Measurements from ENCODE around the gene NCBP3. TPM values are rescaled to one million over a fixed set of nuclear protein-coding genes. Genes with fewer than 3 reads are reported as not detected.
"Not testable (repeated sequence)": the region's sequence is repeated elsewhere in the genome, so short reads cannot be mapped to it uniquely, and the experiment has no call there.

The NCBP3 gene
- total RNA-seq, 1 donor from 2014 or later: 39.0 TPM

DNA sequence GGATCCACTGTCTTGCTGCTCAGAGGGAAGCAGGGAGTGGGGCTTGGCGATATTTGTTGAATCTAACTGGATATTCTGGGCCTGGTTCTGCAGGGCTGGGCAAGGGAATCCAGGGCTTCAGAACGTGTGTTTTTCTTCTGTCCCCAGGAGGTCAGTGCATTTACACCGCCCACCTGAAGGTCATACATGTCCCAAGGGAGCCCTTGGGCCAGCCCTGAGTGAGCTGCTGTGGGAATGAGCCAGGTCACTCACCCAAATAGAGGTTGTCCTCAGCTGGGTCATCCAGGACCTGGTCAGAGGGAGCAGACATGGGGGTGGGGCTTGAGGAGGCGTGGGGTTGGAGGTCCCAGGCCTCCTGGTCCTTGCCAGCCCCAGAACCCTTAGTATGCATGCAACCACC, 36.2 kb upstream of the NCBP3 start:
- DNase-seq (ENCODE audit: low spot score): no peak

DNA sequence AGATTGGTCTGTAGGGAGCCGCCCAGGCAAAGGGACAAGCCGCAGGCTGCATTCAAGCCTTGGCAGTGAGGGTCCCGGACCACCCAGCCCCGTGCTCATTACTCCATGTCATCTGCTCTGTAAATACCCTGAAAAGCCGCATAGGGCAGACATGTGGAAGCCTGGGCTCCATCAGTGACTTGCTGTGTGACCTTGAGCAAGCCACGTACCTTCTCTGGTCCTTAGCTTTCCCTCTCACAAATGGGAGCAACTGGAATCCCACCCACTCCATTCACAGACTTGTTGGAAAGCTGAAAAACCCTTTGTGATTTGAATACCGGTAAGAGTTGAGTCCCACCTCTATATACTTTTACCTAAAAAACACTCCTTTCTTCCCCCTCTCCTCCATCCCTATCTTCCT, 34.9 kb upstream of the NCBP3 start:
- DNase-seq (ENCODE audit: low spot score): no peak

DNA sequence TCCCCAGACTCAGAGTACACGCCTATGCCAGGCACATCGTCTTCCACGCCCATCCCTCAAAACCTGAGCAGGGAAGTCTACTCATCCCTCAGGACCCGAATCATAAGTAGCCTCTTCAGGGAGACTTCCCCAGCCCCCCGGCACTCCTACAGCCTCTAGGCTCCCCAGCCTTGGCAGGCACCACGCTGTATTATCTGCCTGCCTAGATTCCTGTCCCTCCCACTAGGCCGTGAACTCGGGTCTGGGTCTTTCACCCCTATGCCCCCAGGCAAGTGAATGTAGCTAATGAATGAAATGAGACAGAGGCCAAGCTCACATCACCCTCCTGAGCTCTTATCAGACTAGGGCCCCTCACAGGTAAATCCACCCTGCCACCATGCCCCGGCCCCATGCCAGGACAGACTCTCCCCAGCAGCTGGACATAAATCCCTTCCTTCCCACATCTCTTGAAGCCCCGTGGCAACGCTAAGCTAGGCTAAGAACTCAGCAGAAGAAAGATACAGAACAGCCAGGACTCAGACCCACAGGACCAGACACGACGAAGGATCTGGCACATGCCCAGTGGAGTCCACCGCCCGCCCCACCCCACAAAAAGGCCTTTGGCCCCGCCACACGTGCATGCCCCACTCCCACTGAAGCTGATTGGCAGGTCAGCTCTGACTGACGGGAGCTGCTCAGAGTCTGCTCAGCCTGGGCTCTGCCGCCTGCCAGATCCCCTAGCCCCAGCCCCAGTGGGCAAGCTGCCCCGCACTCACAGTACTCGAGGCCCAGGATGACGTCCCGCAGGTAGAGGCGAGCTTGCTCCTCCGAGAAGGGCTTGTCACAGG, 33.8 kb upstream of the NCBP3 start:
- DNase-seq (ENCODE audit: low spot score): no peak

DNA sequence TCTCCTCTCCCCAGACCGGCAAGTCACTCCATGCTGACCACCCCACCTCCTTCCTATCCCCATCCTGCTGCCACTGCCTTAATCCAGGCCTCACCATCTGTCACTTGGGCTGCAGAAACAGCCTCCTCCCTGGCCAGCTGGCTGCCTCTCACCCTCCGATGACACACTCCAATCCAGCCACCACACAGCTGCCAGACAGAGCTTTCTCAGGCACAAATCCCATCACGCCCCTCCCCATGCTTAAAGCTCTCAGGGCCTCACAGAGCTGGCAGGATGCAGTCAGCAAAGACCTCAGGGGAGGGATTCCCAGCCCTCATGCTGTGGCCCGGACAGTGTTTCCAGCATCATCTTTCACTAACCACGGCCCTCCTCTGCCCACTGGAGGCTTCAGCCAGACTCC, 33.1 kb upstream of the NCBP3 start:
- DNase-seq (ENCODE audit: low spot score): no peak

DNA sequence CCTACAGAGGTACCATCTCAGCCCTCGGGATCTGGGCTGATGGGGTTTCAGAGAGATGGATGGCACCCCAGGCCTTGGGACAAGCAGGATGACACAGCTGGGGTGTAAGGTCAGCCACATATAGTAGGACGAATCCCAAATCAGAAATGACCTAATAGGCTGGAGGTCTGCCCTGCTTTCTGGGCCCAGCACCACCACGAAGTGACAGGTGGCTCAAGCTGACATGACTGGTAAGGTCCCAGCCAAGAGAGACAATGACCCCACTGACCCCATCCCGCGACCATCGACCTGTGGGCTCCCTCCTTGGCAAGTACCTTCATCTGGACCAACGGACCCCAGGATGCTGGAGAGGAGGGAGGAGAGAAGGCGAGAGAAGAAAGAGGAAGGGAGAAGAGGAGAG, 31.2 kb upstream of the NCBP3 start:
- no peak for DNase-seq (ENCODE audit: low spot score)

DNA sequence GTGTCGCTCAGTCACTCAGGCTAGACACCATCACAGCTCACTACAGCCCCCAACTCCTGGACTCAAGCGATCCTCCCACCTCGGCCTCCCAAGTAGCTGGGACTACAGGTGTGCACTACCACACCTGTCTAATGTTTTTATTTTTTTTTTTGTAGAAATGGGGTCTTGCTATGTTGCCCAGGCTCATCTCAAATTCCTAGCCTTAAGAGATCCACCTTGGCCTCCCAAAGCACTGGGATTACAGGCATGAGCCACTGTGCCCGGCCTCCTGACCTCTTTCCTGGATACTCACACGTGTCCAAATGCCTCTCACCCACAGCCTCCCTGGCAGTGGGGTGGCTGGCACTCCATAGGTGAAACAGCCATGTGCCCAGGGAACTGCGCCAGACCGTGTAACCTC, 29.3 kb upstream of the NCBP3 start:
- no peak for DNase-seq (ENCODE audit: low spot score)

DNA sequence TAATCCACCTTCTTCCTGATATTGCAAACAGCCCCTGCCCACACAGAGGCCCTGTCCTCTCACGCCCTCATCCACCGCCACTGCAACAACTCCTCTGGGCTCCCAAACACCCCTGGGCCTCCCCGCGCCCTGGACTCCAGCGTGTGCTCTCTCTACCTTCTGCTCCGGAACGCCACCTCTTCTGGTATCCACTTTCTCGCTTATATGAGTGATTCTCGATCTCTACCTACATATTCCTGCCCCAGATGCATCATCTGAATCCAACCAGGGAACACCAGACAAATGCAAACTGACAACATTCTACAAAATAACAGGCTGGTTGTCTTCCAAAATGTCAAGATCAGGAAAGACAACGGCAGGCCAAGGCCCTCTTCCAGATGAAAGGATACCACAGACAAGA, 27.8 kb upstream of the NCBP3 start:
- DNase-seq (ENCODE audit: low spot score): no peak

DNA sequence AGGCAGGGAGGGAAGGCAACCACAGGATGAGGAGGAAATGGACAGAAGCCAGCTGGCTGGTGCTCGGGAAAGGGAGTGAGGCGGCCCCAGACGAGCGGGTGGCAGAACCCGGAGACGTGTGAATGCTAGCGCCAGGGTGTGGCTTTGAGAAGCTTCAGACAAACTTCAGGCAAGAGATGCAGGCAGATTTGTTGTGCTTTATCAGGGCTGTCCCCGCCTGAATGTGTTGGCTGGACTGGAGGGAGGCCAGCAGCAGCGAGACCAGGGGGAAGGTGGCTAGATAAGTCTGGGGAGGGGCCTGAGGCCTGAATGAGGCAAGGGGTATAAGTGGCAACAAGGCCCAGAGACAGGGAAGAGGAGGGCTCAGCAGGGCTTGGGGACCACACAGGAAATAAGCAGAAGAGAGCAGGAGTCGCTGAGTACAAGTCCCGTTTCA, 24.8 kb upstream of the NCBP3 start:
- peak; percentile 58 for DNase-seq (ENCODE audit: low spot score)

DNA sequence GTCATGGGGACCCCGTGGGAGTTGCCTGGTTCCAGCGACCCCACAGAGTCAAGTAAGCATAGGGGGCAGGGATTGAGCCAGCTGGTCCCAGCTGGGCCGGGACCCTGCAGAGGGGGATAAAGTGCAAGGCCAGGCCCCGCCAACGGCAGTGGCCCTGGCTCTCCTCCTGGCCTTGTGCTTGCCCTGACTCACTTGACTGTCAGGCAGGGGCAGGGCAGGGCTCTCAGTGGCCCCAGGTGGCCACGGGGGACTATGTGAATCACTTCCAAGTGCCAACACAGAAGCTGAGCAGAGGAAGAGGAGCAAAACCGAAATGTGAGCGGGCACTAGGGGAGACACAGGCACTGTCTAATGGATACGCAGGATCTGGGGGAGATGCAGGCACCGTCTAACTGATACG, 21.6 kb upstream of the NCBP3 start:
- no peak for DNase-seq (ENCODE audit: low spot score)

DNA sequence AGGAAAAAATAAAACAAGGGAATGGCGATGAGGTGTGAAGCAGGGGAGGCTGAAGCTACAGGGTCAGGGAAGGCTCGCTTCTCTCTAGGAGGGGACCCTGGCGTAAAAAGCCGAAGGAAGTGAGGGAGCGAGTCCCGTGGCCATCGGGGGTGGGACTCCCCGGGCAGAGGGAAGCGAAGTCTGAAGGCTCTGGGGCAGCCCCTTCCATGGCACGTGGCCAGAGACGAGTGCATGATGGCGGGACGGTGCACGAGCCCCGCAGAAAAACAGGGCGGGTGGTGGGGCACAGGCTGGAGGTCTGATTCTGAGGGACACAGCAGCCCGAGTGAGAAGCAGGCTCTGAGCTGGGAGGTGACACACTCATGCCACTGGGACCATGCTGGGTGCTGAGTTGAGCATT, 21.1 kb upstream of the NCBP3 start:
- no peak for DNase-seq (ENCODE audit: low spot score)

DNA sequence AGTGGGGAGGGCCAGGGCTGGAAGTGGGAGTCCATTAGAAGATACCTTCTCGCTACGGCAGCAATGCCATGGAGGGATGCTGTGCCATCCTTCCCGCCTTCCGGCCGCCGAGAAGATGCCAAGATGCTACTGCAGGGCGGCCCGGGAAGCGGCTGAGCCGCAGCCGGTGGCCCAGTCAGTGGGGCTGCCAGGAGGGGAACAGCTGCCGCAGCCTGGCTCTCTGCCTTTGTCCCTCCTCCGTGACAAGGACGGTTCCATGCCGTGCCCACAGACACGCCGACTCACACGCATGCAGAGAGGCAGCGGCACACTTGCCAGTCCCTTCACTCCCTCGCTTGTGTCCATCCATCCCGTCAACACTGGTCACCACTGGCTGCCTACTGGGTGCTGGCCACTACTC, 20.2 kb upstream of the NCBP3 start:
- no peak for DNase-seq (ENCODE audit: low spot score)

DNA sequence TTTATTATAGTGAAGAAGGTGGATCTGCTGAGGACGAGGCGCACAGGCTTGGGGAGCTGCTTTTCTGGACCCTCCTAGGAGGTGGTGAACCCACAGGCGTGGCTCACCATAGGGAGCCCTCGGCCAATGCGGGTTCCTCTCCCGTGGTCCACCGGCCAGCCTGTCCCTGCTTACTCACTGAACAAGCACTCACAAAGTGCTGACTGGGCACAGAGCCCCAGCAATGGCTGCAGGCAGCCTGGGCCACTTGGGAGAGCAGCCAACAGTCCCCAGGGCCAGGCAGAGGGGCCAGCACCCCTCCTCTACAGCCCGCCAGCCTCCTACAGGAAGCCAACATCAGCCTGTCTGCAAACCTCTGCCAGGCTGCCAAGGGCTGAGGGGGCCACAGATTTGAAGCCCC, 19.1 kb upstream of the NCBP3 start:
- no peak for DNase-seq (ENCODE audit: low spot score)

DNA sequence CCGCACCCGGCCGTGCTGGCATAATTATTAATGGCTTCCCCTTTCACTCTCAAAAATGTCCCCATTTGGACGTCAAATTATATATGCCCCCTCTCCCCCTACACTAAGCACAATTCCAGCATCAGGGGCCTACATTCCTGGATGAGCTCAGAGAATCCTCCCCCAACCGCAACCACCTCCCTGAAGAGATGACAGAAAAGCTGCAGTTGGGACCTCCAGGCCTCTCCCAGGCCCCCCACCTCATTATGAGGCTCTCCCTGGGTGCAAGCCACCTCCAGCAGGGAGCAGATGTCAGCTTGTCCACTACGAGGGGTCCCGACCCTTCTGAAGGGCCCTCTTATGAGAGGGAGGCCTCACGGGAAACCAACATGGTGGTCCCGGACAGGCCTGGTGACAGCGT, 18.5 kb upstream of the NCBP3 start:
- no peak for DNase-seq (ENCODE audit: low spot score)

DNA sequence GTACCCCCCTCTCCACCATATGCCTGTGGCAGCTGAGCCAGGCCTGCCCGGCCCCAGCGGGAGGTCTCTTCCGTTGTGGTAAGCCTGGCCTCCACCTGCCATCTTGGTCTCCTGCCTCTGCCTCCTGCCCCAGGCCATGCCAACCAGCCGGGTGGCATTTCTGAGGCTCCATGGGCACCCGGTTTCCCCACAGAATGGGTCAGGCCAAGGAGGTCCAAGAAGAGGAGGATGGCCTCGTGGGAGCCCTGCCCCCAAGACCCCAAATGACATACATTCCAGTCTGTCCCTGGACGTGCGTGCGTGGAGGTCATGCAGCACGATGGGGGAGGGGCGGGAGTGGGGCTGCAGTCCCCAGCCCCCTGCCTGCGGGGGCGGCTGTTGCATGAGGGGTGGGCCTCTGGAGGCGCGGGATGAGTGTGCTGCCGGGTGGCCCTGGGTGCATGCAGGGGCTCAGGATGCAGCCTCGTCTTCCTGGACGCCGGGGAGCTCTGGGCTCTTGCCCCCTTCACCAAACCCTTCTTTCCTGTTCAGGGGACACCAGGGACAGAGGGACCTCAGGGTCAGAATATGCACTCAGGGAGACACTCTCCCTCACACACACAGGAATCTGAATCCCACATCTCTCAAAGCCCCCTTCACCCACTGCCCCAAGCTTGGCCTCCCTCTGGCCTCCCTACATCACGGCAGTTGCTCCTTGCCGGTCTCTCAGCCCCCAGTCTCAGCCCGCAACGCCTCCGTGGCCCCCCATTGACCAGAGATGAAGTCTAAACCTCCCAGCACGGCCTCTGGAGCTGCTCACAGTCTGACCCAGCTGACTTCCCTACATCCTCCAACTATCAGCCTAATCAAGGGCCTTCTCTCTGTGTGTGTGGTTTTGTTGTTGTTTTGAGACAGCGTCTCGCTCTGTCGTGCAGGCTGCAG, 16.0 kb upstream of the NCBP3 start:
- no peak for DNase-seq (ENCODE audit: low spot score)

DNA sequence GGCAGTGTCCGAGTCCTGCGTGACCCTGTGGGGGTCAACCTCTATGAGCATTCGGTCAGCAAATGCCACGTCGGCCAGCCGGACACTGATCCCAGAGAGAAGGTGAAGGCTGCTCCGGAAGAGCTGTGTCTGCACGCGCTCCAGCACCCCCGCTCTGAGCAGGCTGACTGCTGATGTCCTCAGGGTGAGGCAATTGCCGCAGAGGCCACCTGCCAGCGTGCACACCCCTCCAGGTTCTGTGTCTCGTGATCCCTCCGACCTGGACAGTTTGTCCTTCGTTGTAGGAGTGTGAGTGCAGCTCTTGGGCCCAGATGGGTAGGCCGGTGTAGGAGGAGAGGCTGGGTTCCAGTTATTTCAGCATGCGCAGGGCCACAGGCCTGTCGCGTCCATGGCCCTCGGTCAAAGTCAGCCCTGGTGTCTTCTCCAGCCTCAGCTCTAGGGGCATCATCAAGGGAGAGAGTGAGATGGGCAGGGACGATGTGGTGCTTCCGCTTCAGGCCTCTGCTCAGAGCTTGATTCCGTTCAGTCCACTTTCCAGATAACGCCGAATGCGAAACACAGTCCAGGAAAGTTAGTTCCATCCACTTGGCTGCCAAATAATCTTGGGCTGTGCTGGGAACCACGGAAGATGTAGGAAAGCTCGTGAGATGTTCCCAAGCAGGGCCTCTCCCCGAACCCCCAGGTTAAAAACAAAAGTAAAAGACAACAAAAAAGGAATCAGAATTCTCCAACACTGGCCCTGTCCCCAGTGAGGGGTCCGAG, 15.1 kb upstream of the NCBP3 start:
- no peak for DNase-seq (ENCODE audit: low spot score)

DNA sequence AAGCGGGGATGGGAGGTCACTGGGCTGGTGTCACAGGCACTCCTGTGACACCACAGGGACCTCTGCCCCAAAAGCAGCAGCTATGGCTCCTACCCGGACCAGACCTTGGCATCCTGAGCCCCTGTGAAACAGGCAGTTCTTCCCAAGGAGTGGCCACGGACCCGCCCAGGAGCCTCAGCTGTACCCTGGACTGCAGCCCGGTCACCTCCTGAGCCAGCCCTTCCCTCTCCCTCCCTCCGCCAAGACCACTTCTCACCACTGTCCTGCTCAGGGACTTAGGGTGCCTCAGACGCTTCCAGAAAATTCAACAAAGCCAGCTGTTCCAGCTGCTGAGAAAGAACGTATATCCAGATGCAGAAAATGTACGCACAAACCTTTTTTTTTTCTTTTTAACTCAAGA, 13.9 kb upstream of the NCBP3 start:
- DNase-seq (ENCODE audit: low spot score): no peak

DNA sequence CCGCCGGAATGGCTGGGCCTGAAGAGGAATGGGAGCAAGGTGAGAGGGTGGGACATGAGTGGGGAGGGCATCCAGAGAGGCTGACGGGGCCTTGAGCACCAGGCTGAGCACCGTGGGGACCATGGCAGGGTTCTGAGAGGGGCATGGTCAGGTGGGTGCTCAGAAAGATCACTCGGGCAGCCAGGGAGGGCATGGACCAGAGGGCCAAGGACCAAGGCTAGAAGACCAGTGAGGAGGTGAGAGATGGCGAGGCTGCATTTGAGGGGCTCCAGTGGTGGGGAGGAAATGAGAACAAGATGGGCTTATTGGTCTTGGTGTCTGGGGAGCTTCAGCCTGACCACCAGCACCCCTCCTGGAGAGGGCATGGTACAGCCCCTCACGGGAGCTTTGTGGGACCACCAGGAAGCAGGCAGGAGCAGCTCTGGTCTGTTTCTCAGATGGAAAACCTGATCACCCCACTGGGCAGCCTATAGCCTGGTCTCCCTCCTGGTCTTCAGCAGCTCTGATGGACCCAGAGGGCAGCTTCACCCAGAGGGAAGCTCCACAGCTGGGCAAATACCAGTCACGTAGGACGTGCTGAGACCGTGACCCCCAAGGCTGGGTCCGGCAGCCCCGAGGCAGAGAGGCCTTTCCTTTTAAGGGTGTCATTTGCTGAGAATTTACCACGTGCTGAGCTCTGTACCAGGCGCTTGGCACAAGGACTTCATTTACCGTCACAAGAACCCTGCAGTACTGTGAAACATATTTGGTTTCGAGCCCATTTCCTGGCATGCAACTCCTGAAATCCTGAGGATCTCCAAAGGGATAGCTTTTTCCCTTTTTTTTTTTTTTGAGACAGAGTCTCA, 11.4 kb upstream of the NCBP3 start:
- no peak for DNase-seq (ENCODE audit: low spot score)

DNA sequence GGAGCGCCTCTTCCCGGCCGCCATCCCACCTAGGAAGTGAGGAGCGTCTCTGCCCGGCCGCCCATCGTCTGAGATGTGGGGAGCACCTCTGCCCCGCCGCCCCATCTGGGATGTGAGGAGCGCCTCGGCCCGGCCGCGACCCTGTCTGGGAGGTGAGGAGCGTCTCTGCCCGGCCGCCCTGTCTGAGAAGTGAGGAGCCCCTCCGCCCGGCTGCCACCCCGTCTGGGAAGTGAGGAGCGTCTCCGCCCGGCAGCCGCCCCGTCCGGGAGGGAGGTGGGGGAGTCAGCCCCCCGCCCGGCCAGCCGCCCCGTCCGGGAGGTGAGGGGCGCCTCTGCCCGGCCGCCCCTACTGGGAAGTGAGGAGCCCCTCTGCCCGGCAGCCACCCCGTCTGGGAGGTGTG, 8.2 kb upstream of the NCBP3 start:
- DNase-seq (ENCODE audit: low spot score): not testable (repeated sequence)

DNA sequence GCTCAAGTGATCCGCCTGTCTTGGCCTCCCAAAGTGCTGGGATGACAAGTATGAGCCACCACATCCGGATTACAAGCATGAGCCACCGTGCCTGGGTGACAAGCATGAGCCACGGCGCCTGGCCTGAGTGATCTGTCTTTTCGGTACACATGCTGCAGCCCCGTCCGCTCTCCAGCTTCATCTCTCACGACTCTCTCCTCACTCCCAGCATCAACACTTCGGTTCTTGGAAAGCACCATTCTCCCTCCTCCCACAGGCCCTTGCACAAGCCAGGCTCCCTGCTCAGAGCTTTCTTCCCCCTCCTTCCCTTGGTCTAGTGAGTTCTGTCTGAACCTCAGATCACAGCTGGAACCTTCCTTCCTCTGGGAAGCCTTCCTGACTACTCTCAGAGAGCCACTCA, 6.5 kb upstream of the NCBP3 start:
- no peak for DNase-seq (ENCODE audit: low spot score)

DNA sequence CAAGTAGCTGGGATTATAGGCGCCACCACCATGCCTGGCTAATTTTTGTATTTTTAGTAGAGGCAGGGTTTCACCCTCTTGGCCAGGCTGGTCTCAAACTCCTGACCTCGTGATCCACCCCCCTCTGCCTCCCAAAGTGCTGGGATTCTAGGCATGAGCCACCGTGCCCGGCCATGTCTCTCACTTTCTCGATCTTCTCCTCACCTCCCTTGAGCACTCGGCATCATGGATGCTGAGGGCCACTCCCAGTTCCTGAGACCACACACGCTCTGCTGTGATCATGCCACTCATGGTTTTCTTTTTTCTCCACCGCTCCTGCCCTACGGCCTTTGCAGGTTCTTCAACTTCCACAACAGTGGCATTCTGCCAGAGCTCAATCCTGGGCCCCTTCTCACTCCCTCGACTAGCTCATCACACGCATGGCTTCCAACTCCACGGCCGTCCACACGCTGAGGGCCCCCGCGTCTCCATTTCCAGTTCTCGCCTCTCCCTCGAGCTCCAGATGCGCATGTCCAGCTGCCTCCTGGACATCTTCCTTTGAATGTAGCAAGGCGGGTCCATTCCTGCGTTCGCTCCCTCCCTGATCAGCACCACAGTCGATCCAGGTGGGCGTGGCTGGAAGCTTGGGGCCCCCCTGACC, 5.5 kb upstream of the NCBP3 start:
- no peak for DNase-seq (ENCODE audit: low spot score)

Measured in mucosa of gallbladder (tissue), 1 donor.